ENCODE data around the gene VGLL2. TPM values are rescaled to one million over a fixed set of nuclear protein-coding genes. Genes with fewer than 3 reads are reported as not detected.

Gene VGLL2
- total RNA-seq, result not detected in 2 replicates

DNA sequence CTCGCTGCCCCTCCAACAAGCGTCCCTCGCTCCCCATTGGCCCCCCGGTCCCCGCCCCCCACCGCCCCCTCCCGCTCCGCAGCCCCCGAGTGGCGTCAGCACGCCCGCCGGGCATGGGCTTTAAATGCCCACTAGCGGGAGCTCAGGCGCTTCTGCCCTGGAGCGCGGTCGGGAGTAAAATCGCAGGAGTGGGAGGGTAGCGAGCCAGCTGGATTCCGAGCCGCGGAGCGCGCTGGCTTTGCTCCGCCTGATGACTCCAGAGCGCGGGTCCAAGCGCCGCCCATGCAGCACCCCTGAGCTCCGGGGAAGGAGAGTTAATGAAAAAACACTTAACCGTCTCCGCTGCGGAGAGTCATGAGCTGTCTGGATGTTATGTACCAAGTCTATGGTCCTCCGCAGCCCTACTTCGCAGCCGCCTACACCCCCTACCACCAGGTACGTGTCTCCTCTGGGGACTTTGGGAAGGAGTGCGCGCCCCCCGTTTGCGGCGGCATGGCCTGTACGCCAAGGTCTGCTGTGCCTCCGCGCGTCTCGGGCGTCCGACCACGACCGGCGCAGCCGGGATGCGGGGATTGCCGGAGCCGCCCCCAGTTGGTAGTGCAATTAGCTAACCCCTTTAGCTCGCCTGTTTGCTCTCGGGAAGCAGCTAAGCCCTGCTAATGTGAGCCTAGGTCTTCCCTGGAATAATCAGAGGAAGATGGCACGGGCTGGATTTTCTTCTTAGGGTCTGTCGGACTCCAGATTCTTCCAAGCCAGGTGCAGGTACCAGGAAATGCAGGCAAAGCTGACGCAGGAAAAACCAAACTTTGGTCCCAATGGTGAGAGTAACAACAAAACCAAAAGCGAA, at the start of gene VGLL2:
TSS of gene VGLL2 (plus strand) at position 149 of the 847 bp plus-strand sequence. CDS start at position 355, 206 bp downstream.

Small RNAs within 50 kb of the gene (small RNA-seq; reads per million reads assigned to genes)
- not detected for gene RN7SKP18

Other genes with a start within 250 kb of the VGLL2 start
- gene ROS1, start 160.4 kb downstream of the VGLL2 start, total RNA-seq, result 0.37 and 0.39 TPM in 2 replicates
- gene DCBLD1, start 217.1 kb downstream of the VGLL2 start, total RNA-seq, result 10.3 and 27.2 TPM in 2 replicates

Measured in subcutaneous preadipocyte (primary cell).